C1 segment of cervical spinal cord (tissue), 14 donors: ENCODE data around the gene HADHB.

Experiments used
- DNase-seq, 14 donors: peaks; one replicate each; lab custom pipeline; 2025; lab: John Stamatoyannopoulos, UW

HADHB gene

GRCh38 chr2:26244309-26245230 lies at the start of gene HADHB, which contains the start of gene HADHA:
Gene HADHB, plus strand, starts transcription at chr2:26244939. Its CDS starts 9,316 bp downstream, at chr2:26254255.
Gene HADHA, minus strand, starts transcription at chr2:26244632. Its CDS starts 36 bp downstream, at chr2:26244596.
- peak; percentile 83 to 99 (median 97) for DNase-seq

DNA sequence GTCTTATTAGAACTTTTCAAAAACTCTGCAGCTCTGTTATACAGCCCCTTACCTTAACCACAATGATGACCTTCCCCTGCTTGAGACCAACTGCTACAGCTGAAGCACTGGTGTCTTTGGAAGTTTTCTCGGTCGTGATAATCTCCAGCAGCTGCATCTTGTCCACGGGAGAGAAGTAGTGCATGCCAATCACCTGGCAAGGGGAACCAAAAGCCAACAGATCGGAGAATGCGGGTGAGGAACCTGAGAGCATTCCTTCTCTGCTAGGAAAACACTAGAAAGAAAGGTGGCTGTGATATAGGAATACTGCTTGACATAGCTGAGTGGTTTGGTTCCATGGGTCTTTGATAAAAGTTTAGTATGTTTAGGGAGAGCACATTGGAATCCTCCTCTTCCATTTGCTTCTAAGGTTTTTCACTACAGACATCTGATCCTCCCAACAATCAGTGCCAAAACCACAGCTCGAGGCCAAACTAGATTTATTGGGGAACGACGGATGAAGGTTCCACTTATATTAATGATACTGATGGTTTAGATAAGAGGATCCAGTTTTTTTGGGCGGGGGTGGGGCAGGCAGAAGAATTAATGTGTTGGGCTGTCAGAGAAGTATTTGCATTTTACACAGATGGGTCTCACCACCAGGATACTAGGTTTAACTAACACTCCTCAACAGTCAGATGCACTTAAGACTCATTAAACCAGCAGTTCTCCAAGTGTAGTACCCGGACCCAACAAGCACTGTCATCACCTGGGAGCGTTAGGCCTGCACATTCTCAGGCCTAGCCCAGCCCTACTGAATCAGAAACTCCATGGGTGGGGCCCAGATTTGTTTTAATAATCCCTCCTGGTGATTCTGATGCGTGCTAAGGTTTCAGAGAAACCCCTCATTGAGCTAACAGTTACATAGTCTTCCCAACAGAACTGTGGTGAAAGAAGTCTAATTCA lies 49.4 kb upstream of the HADHB start:
- no peak for DNase-seq

DNA sequence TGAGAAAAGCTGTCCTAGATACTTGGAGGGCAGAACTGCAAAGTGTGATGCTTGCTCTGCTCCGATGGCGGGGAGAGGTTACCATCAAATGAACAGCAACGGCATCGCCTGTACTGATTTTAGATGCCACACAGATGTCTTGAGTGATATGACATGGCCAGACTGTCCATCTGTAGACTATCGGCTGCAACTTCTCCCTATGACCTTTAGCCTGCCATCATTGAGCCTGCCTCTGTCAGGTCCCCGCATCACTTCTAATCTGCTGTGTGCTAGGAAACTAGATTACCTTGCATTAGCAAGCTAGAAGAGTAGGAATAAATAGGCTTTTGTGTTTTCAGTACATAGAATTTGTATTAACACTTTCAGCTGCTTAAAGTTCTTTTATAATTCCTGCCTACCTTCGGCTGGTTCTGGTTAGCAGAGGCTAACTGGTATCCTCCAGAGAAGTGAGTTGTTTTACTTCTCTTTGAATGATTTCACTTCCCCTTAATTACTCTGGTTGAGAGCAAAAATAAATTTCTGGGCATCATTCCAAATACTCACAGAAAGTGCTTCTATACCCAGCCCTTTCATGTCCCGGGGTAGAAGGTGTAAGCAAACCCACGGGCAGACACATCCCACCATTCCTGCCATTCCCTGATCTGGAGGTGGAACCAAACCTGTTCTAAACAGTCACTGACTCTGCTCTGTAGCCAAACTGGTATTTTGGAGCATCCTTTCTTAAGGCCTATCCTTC lies 47.9 kb upstream of the HADHB start:
- DNase-seq = no peak

- no peak for DNase-seq
Measured at GRCh38 chr2:26197516-26197915, 47.2 kb upstream of the HADHB start.

GRCh38 chr2:26202981-26203490 lies 41.7 kb upstream of the HADHB start:
- DNase-seq = no peak

GRCh38 chr2:26203906-26204305 lies 40.8 kb upstream of the HADHB start:
- DNase-seq = no peak

DNA sequence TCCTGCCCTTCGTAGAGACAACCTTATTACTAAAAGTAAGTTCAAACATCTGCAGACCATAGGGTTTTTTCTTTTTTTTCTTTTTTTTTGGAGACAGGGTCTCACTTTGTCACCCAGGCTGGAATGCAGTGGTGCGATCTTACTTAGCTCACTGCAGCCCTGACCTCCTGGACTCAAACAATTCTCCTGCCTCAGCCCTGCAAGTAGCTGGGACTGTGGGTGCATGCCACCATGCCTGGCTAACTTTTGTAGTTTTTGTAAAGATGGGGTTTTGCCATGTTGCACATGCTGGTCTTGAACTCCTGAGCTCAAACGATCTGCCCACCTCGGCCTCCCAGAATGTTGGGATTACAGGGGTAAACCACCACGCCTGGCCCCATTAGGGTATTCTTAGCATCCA lies 32.7 kb upstream of the HADHB start:
- DNase-seq = no peak

DNA sequence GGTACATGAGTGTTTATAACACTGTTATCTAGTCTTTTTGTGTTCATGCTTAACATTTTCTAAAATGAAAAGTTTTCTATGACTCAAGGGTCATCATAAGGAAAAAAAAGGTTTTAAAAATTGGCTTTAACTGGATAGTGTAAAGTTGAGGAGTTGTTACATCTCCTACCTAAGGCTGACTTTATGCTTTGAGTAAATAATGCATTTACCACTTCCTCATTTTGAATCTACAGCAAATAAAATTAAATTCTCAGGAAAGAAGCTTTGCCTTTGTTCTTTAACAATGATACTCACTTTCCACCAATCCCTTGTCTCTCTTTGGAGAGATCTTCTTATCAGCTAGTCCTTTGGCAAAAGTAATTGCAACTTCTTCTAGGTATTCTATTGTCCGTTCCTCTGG lies 30.0 kb upstream of the HADHB start:
- no peak for DNase-seq

- no peak for DNase-seq
Measured at GRCh38 chr2:26215833-26216232, 28.9 kb upstream of the HADHB start.

DNA sequence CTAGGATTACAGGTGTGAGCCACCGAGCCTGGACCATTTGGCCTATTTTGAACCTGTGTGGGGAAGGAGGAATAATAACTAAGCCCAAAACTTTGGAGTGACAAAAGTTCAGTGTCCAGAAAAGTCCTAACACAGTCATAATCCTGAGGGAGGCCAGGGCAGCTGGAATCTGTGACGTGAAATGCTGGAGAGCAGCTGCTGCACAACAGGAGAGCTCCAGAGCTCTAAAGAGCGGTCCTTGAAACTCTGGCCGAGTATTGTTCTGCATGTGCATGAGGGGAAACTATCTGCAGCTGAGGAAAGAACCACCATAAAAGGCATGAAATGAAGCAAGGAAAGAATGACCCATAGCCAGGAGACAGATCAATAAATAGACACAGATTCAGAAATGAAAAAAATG lies 28.2 kb upstream of the HADHB start:
- no peak for DNase-seq

GRCh38 chr2:26217720-26218119 lies 27.0 kb upstream of the HADHB start:
- no peak for DNase-seq

- peak in 2 of 14 donors; percentile 9 to 38 for DNase-seq
Measured at GRCh38 chr2:26223018-26223417, 21.7 kb upstream of the HADHB start.

GRCh38 chr2:26224095-26224494 lies 20.6 kb upstream of the HADHB start:
- DNase-seq = no peak

GRCh38 chr2:26229595-26229994 lies 15.1 kb upstream of the HADHB start:
- no peak for DNase-seq

DNA sequence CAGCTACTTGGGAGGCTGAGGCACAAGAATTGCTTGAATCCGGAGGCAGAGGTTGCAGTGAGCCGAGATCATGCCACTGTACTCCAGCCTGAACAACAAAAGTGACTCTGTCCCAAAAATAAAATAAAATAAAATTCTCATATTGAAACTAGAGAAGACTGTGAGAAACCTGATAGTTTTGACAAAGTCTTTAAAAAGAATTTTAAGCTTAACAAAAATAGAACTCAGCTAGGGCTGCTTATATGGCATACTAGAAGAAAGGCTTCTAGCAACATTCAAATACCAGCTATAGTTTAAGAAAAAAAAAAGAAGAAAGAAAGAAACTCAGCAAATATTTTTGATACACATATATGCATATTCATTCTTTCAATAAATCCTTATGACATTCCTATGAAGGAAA lies 13.9 kb upstream of the HADHB start:
- DNase-seq = no peak

- DNase-seq = no peak
Measured at GRCh38 chr2:26235089-26235488, 9.7 kb upstream of the HADHB start.

DNA sequence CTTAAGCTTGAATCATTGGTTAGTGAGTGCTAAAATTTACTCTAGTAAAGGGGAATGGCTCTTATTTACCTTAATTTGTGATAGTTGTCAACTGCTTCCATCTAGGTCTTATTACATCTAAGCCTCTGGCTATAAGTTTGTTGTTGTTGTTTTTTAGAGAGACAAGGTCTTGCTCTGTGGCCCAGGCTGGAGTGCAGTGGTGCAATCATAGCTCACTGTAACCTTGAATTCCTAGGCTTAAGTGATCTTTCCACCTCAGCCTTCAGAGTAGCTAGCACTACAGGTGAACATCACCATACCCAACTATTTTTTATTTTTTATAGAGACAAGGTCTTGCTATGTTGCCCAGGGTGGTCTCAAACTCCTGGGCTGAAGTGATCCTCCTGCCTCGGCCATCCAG lies 6.9 kb upstream of the HADHB start:
- no peak for DNase-seq

DNA sequence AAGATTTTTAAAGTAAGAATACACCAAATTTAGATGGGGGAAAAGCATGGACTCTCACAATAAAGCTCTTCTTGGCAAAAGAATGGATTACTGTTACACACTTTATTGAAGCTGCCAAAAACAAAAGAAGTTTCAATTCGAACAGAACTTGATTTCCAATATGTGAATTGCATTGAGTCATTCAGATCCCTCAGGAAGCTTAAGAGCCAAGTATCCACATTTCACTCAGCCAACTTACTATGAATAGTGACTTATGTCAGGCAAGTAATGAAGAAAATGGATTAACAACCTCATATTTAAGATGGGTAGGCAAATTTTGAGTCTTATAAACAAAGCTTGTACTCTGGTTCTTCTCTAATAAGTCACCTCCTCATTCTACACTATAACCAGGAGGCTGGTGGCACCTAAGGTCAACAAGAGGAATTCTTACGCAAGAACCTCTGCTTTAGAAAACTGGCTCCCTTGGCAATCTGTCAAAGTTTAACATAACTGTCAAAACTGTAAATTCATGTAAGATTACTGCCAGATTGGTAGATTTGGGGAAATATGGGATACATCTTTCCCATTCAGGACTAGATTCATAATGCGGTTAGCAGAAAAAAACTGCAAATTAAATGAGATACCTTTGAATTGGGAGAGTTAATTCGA lies 6.3 kb upstream of the HADHB start:
- no peak for DNase-seq

- no peak for DNase-seq
Measured at GRCh38 chr2:26241928-26242436, 2.8 kb upstream of the HADHB start.

DNA sequence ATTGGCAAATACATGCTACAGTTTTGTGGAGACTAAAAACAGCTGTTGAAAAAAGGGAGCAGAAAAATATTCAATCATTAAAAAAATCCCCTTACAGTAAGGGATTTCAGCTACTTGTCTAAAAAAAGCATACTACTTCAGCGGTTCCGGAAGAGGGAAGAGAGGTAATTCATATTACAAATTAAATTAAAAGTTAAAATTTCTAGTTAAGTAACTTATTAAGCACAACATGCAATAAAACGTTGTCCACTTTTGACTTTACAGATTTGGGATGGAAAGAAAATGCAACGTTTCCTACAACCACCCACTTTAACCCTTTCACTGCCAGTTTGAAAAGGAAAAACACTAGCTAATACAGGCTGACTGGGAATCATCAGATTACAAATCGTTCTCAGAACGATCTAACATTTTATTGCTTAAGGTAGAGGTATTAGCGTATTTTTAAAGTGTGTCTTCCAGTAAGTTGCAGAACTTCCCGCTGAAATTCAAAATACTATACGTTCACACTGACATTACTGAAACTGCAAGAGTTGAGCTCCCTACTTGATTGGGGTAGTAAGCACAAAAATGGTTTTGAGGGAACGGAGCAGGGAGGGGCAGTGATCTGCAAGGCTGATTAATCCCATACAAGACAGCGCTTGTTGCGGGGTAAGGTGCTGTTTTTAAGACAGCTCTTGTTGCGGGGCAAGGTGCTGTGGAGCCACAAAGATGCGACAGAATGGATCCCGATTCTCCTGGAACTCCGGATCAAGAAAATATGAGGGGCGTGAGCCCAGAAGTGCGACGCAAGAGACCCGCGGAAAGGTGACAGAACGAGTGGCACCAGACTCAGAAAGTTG lies 1.1 kb upstream of the HADHB start:
- peak in 3 of 14 donors; percentile 58 to 68 (median 60) for DNase-seq
